Loucy (cell line): ENCODE results near the gene AQP9.

ENCODE experiments used
- H2AFZ ChIP-seq: fragments of 200-600 bp; sonication (generic); 2 replicates; pipeline ENCODE4 v1.6.0; 2016; ENCODE audit warnings: antibody characterized with exemption, mild to moderate bottlenecking, low read length, moderate library complexity
- H3F3A ChIP-seq: fragments of 200-600 bp; 2 replicates; pipeline ENCODE4 v1.6.0; 2016; ENCODE audit warnings: antibody characterized with exemption, low read depth, mild to moderate bottlenecking
- H3K27me3 ChIP-seq: fragments of 200-600 bp; sonication (generic); 2 replicates; pipeline ENCODE4 v1.6.1; 2014; ENCODE audit warnings: low read length, mild to moderate bottlenecking; ENCODE audit not compliant: insufficient read depth, poor library complexity, severe bottlenecking
- H3K36me3 ChIP-seq: fragments of 200-600 bp; sonication (generic); 2 replicates; pipeline ENCODE4 v1.6.1; 2016; ENCODE audit warnings: low read length; ENCODE audit not compliant: insufficient read depth
- H3K4me1 ChIP-seq: fragments of 200-600 bp; sonication (generic); 2 replicates; pipeline ENCODE4 v1.5.1; 2014; ENCODE audit warnings: low read length, mild to moderate bottlenecking; ENCODE audit not compliant: insufficient read depth, poor library complexity, severe bottlenecking
- H3K4me2 ChIP-seq: fragments of 200-600 bp; sonication (generic); 2 replicates; pipeline ENCODE4 v1.6.0; 2014; ENCODE audit warnings: antibody characterized with exemption, low read length, low read depth, mild to moderate bottlenecking; ENCODE audit not compliant: poor library complexity, severe bottlenecking
- H3K4me3 ChIP-seq: fragments of 200-600 bp; sonication (generic); 2 replicates; pipeline ENCODE4 v1.5.1; 2014; ENCODE audit warnings: low read length, mild to moderate bottlenecking, mixed read lengths; ENCODE audit not compliant: poor library complexity, severe bottlenecking
- H3K79me2 ChIP-seq: fragments of 200-600 bp; sonication (generic); 2 replicates; pipeline ENCODE4 v1.6.1; 2014; ENCODE audit warnings: low read length; ENCODE audit not compliant: insufficient read depth
- H3K9ac ChIP-seq: fragments of 200-600 bp; sonication (generic); 2 replicates; pipeline ENCODE4 v1.6.0; 2014; ENCODE audit warnings: mild to moderate bottlenecking, low read depth, low read length, moderate library complexity; ENCODE audit not compliant: poor library complexity, severe bottlenecking
- H3K9me2 ChIP-seq: fragments of 200-600 bp; sonication (generic); replicated peaks from 2 replicates; pipeline ENCODE4 v1.6.1; 2016; ENCODE audit warnings: low read depth, low read length, mixed read lengths
- H3K9me3 ChIP-seq: fragments of 200-600 bp; sonication (generic); 2 replicates; pipeline ENCODE4 v1.6.1; 2014; ENCODE audit warnings: mild to moderate bottlenecking, antibody characterized with exemption, low read length, low read depth; ENCODE audit not compliant: insufficient read depth
- H4K20me1 ChIP-seq: fragments of 200-600 bp; sonication (generic); 2 replicates; pipeline ENCODE4 v1.6.0; 2014; ENCODE audit warnings: antibody characterized with exemption, low read length, mild to moderate bottlenecking; ENCODE audit not compliant: insufficient read depth, poor library complexity, severe bottlenecking
- EZH2phosphoT487 ChIP-seq: fragments of 200-600 bp; IDR thresholded peaks from 2 replicates; pipeline ENCODE4 v1.6.1; 2018; ENCODE audit warnings: antibody characterized with exemption, mild to moderate bottlenecking, moderate library complexity, borderline replicate concordance
- TF ChIP-seq, protein P1 (sequence below): fragments of 200-600 bp; sonication (generic); conservative IDR thresholded peaks from 2 replicates; pipeline ENCODE4 v1.5.1; 2014; ENCODE audit warnings: mild to moderate bottlenecking, antibody characterized with exemption, low read length

The AQP9 gene

DNA sequence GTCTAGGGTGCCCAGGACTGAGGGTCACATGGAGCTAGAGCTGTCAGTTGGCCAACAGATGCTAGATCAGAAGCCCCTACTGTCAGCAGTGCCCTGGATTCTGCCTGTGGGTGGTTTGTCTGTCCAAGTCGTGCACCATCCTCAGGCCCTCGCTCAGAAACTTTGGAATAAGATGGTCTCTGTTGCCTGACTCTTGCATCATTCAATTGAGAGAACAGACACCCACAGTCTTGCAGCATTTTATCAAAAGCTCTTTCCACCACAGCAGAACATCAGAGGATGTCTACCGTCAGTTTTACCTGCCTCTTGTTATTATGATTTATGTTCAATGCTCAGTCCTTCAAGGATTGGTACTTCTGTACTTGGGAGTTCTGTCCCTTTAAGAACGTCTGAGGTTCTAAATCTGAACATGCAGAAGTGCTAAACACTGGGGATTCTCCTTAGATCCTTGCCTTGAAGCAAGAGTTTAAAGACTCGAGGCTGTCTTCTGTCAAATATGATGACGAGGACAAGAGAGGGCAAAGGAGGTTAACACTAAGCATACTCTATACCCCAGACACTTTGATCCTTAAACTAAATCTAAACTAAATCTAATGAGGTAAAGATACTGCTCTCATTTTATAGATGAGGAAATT is 4.8 kb downstream of the AQP9 start:
- no peak overlapping the region for H3K4me2 ChIP-seq
- no peak overlapping the region for H3K9ac ChIP-seq
- no peaks in the 10 kb centered on the region for H3K79me2 ChIP-seq
- no peaks in the 10 kb centered on the region for H3K4me1 ChIP-seq
- no peaks in the 10 kb centered on the region for H3K9me3 ChIP-seq
- H2AFZ ChIP-seq = no peak overlapping the region
- no peaks in the 10 kb centered on the region for H3F3A ChIP-seq
- no peak overlapping the region for H3K4me3 ChIP-seq
- TF ChIP-seq EZH2phosphoT487 = no peak
- TF ChIP-seq, protein P1, sequence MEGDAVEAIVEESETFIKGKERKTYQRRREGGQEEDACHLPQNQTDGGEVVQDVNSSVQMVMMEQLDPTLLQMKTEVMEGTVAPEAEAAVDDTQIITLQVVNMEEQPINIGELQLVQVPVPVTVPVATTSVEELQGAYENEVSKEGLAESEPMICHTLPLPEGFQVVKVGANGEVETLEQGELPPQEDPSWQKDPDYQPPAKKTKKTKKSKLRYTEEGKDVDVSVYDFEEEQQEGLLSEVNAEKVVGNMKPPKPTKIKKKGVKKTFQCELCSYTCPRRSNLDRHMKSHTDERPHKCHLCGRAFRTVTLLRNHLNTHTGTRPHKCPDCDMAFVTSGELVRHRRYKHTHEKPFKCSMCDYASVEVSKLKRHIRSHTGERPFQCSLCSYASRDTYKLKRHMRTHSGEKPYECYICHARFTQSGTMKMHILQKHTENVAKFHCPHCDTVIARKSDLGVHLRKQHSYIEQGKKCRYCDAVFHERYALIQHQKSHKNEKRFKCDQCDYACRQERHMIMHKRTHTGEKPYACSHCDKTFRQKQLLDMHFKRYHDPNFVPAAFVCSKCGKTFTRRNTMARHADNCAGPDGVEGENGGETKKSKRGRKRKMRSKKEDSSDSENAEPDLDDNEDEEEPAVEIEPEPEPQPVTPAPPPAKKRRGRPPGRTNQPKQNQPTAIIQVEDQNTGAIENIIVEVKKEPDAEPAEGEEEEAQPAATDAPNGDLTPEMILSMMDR = no peak
- H3K36me3 ChIP-seq = no peaks in the 10 kb centered on the region
- peaks cover 24% of the 10 kb centered on the region for H3K27me3 ChIP-seq
- no peaks in the 10 kb centered on the region for H4K20me1 ChIP-seq
- H3K9me2 ChIP-seq = no peaks in the 10 kb centered on the region

DNA sequence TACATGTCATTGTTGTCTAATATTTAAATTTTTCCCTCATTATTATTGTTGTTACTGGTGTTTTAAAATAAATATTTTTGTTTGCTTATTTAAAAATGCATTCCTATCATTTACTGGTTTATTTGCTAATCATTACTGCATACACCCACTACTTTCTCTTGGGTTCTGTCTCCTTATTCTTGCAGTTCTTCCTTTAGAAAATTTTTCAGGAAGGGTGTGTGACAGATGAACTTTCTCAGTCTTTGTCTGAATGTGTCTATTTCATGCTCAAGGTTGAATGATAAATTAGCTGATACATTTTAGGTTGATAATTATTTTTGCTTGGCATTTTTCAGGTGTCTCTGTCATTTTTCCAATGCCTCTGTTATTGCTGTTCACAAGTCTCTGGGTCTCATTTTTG is 7.4 kb downstream of the AQP9 start:
- H3K4me2 ChIP-seq = no peak overlapping the region
- H3K27me3 ChIP-seq = peaks cover 4% of the 10 kb centered on the region
- no peak overlapping the region for H3K4me3 ChIP-seq
- H3F3A ChIP-seq = no peaks in the 10 kb centered on the region
- TF ChIP-seq EZH2phosphoT487 = no peak
- TF ChIP-seq, protein P1 = no peak
- H3K79me2 ChIP-seq = no peaks in the 10 kb centered on the region
- no peaks in the 10 kb centered on the region for H3K9me2 ChIP-seq
- no peaks in the 10 kb centered on the region for H3K36me3 ChIP-seq
- no peak overlapping the region for H2AFZ ChIP-seq
- no peaks in the 10 kb centered on the region for H3K4me1 ChIP-seq
- H3K9me3 ChIP-seq = no peaks in the 10 kb centered on the region
- H3K9ac ChIP-seq = no peak overlapping the region
- no peaks in the 10 kb centered on the region for H4K20me1 ChIP-seq

DNA sequence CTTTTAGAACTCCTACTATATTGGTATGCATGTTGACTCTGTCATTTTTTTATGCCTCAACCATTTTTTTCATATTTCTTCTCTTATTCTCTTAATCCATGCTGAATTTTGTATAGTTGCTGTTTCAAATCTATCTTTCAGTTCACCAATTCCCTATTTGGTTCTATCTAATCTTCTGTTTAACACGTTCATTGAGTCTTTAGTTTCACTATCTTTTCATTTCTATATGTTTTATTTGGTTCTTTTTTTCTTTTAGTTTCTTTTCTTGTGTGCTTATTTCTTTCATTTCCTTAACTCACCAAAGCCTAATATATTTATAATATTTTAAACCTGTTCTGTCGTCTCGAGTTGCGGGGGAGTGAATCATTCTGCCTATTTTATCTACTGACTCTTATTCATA is 8.0 kb downstream of the AQP9 start:
- peaks cover 4% of the 10 kb centered on the region for H3K27me3 ChIP-seq
- H3K9ac ChIP-seq = no peak overlapping the region
- H3K79me2 ChIP-seq = no peaks in the 10 kb centered on the region
- TF ChIP-seq, protein P1 = no peak
- TF ChIP-seq EZH2phosphoT487 = no peak
- no peaks in the 10 kb centered on the region for H3K4me1 ChIP-seq
- H3K4me2 ChIP-seq = no peak overlapping the region
- no peaks in the 10 kb centered on the region for H4K20me1 ChIP-seq
- H3K36me3 ChIP-seq = no peaks in the 10 kb centered on the region
- H2AFZ ChIP-seq = no peak overlapping the region
- H3F3A ChIP-seq = no peaks in the 10 kb centered on the region
- no peaks in the 10 kb centered on the region for H3K9me2 ChIP-seq
- H3K9me3 ChIP-seq = no peaks in the 10 kb centered on the region
- H3K4me3 ChIP-seq = no peak overlapping the region
